GM20000 (cell line): ENCODE measurements around the gene IZUMO2.

Experiments
- DNase-seq: peaks from one replicate; pipeline ENCODE4 v3.0.0; 2012; ENCODE audit warnings: low spot score
- TF ChIP-seq, protein P1 (sequence below): IDR thresholded peaks from 2 replicates; pipeline ENCODE4 v1.5.1; 2012; ENCODE audit warnings: mild to moderate bottlenecking, control low read depth; ENCODE audit errors: extremely low read depth, missing control alignments

IZUMO2 gene

DNA sequence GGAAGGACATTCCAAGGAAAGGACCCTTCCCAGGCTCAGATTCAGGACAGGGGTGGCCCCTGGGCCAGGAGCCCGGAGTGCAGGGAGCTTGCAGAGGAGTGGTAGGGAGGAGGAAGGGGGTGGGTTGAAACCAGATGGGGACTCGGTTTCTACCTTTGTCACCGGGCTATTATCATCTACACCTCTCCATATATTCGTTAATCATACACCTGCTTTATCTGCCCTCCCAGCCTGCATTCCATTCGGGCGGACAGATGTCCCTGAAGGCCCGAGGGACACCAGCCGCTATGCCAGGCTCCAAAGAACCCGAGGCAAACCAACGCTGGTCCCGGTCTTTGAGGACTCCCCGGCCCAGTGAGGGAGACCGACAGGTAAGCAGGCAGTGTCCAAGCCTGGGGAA is 24.9 kb upstream of the IZUMO2 start:
- TF ChIP-seq, protein P1, sequence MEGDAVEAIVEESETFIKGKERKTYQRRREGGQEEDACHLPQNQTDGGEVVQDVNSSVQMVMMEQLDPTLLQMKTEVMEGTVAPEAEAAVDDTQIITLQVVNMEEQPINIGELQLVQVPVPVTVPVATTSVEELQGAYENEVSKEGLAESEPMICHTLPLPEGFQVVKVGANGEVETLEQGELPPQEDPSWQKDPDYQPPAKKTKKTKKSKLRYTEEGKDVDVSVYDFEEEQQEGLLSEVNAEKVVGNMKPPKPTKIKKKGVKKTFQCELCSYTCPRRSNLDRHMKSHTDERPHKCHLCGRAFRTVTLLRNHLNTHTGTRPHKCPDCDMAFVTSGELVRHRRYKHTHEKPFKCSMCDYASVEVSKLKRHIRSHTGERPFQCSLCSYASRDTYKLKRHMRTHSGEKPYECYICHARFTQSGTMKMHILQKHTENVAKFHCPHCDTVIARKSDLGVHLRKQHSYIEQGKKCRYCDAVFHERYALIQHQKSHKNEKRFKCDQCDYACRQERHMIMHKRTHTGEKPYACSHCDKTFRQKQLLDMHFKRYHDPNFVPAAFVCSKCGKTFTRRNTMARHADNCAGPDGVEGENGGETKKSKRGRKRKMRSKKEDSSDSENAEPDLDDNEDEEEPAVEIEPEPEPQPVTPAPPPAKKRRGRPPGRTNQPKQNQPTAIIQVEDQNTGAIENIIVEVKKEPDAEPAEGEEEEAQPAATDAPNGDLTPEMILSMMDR = no peak
- DNase-seq = no peak

DNA sequence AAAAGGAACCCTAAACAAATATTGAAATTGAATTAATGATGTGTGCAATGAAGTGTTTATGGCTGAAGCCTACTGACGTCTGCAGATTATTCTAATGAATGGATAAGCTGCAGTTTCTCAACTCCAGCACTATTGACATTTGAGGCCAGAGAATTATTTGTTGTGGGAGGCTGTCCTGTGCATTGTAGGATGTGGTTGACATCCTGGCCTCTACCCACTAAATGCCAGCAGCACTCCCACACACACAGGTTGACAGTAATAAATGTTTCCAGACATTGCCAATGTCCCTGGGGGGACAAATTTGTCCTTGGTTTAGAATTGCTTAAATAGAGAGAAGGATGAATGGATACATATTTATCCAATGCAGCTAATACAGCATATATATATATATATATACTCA is 21.1 kb upstream of the IZUMO2 start:
- no peak for DNase-seq
- TF ChIP-seq, protein P1 = no peak

DNA sequence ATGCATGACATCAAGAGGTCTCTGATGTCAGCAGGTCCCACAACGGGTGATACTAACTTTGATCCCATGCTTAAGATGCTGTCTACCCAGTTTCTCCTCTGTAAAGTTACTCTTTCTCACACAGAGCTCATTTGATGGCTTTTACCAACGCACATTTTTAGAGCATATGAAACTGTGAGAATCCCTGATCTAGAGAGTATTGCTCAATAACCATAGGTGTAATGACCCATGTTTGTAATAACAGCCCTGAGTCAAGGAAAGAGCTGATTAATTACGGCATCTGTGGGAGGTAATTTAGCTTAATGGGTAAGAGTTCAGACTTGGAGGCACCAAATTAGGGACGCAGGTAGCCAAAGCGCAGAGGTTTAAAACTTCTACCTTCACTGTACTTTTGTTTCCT is 18.0 kb upstream of the IZUMO2 start:
- TF ChIP-seq, protein P1 = no peak
- DNase-seq = no peak

DNA sequence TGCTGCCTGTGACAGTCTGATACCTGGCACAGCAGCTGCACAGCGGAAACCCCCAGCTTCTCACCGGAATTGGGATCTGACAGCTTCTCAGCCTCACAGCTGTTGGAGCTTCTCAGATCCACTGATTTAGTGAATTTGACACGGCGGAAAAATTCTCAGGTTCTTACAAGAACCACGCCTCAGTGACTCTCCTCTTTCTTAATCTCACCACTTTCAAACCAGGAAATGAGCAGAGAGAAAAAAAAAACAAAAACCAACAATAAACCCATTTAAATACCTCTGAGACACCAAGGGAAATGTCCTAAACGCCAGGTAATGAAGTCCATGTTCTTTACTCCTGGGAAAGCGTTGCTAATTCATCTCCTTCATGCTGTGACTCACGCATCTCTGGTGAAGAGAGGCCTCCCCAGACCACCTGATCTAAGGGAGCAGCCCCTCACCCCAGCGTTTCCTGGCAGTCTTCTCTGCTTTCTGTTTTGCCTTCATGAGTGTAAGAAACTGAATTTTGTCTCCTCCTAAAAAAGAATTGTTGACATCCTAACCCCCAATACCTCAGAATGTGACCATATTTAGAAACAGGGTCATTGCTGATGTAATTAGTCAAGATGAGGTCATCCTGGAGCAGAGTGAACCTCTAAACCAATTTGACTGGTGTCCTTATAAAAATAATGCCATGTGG is 15.9 kb upstream of the IZUMO2 start:
- TF ChIP-seq, protein P1 = no peak
- no peak for DNase-seq

DNA sequence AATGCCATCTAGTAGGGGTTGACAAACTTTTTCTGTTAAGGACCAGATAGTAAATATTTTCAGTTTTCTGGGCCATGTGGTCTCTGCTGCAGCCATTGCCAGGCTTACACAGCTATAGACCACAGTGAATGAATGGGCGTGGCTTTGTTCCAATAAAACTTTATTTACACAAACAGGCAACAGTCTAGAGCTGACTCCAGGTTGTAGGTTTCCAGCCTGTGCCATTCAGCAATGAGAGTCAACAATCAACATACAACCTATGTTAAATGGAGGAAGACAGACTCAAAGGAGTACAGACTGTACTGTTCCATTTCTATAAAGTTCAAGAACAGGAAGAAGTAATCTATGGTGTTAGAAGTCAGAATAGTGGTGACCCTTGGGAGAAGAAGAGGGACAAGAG is 15.2 kb upstream of the IZUMO2 start:
- TF ChIP-seq, protein P1 = no peak

DNA sequence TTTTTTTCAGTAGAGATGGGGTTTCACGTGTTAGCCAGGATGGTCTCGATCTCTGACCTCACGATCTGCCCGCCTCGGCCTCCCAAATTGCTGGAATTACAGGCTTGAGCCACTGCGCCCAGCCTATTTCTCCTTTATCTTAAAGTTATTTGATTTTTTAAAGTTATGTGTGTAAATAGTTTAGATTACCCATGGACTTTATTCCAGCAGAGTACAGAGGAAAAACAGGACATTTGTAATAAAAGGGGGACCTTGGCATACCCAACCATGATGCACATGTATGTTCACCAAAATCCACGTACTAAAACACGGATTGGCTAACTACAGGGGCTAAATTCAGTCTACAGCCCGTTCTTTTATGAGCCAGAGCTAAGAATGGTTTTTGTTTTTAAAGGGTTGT is 13.7 kb upstream of the IZUMO2 start:
- TF ChIP-seq, protein P1 = no peak
- no peak for DNase-seq

More for the DNA sequence above, 15.2 kb upstream of the IZUMO2 start:
- no peak for DNase-seq

DNA sequence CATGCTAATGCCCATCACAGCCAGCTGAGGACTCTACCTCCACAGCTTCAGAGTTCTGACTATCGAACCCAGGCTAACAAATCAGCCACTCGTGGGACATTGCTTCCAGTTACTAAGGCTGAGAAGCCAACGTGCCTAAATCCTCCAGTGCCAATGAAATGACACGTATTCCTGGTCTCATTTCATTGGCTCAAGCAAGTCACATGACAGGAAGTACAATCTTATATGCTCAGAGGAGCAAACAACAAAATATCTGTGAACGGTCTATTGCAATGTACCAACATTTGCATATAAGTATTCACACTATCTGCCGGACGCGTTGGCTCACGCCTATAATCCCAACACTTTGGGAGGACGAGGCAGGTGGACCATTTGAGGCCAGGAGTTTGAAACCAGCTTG is 12.8 kb upstream of the IZUMO2 start:
- TF ChIP-seq, protein P1 = no peak
- no peak for DNase-seq
